Neuron (in vitro differentiated cells): ENCODE measurements around the gene C14orf93.
"Not testable (repeated sequence)": the region's sequence is repeated elsewhere in the genome, so short reads cannot be mapped to it uniquely, and the experiment has no call there.

Experiments
- H2AFZ ChIP-seq: one replicate; pipeline ENCODE4 v1.6.1; 2013; ENCODE audit warnings: low read depth, mild to moderate bottlenecking, inconsistent platforms, low read length, moderate library complexity
- H3K27me3 ChIP-seq: one replicate; pipeline ENCODE4 v1.6.1; 2013; ENCODE audit warnings: low read length; ENCODE audit not compliant: insufficient read depth
- H3K36me3 ChIP-seq: one replicate; pipeline ENCODE4 v1.6.1; 2013; ENCODE audit warnings: low read length; ENCODE audit not compliant: insufficient read depth
- H3K4me1 ChIP-seq: one replicate; pipeline ENCODE4 v1.6.1; 2013; ENCODE audit warnings: low read length; ENCODE audit not compliant: insufficient read depth
- H3K4me3 ChIP-seq: 2 replicates; pipeline ENCODE4 v1.5.1; 2013; ENCODE audit warnings: mild to moderate bottlenecking, low read length, moderate library complexity
- H3K9me3 ChIP-seq: one replicate; pipeline ENCODE4 v1.6.1; 2013; ENCODE audit warnings: low read length

Gene C14orf93

DNA sequence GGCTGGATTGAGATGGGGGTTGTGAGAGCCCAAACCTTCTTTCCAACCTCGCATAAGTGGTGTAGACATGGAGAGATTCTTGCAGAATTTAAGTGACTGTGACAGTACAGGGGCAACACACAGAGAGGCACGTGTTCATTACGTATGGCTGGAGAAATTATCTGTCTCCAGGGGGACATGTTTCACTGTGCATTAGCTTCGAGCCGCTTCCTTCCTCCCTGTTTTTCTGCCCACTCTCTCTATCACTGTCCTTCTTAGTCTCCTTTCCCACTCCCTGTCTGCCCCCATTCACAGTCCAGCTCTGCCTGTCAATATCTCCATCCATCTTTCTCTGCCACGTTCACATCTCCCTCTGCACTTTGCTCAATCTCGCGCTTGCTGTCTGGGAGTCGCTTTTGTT is 11.5 kb upstream of the C14orf93 start:
- Histone ChIP-seq H3K4me3 (no peak overlapping the region), H2AFZ (no peak overlapping the region), H3K27me3 (no peaks in the 10 kb centered on the region), H3K36me3 (peaks cover 12% of the 10 kb centered on the region), H3K9me3 (no peaks in the 10 kb centered on the region), H3K4me1 (no peaks in the 10 kb centered on the region)

GRCh38 chr14:23020143-23021128 is 10.5 kb upstream of the C14orf93 start:
- H3K9me3 ChIP-seq, result no peaks in the 10 kb centered on the region
- no peaks in the 10 kb centered on the region for H3K27me3 ChIP-seq
- H2AFZ ChIP-seq, result no peak overlapping the region
- no peak overlapping the region for H3K4me3 ChIP-seq
- H3K4me1 ChIP-seq, result no peaks in the 10 kb centered on the region
- H3K36me3 ChIP-seq, result peaks cover 2% of the 10 kb centered on the region

- Histone ChIP-seq H3K36me3 (no peaks in the 10 kb centered on the region), H3K4me3 (no peak overlapping the region), H2AFZ (no peak overlapping the region), H3K4me1 (no peaks in the 10 kb centered on the region), H3K9me3 (no peaks in the 10 kb centered on the region), H3K27me3 (no peaks in the 10 kb centered on the region)
Observed at GRCh38 chr14:23018107-23018506, 8.2 kb upstream of the C14orf93 start.

- Histone ChIP-seq H3K27me3 (no peaks in the 10 kb centered on the region), H2AFZ (no peak overlapping the region), H3K36me3 (no peaks in the 10 kb centered on the region)
Observed at GRCh38 chr14:23017091-23017490, 7.1 kb upstream of the C14orf93 start.

DNA sequence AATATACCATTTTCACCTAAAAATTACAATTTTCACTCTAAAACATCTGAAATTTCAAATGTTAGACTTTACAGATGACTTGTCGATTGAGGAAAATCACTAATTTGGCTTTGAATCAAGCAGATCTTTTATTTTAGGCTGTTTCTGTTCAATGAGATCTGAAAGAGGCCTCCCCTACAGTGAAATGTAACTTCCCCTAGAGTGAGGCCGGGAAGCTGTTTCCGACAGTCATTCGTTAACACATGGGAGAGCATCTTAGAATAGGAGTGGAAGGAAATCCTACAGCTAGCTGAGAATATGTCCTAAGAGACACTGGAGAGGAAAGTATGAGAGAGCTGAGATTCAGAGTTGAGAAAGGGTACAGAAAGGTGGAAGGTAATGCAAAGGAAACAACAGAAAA is 5.7 kb upstream of the C14orf93 start:
- Histone ChIP-seq H3K27me3 (no peaks in the 10 kb centered on the region), H3K4me1 (no peaks in the 10 kb centered on the region), H2AFZ (peak overlapping the region; percentile 34), H3K9me3 (no peaks in the 10 kb centered on the region), H3K36me3 (no peaks in the 10 kb centered on the region), H3K4me3 (no peak overlapping the region)

More at GRCh38 chr14:23017091-23017490, 7.1 kb upstream of the C14orf93 start:
- no peak overlapping the region for H3K4me3 ChIP-seq
- no peaks in the 10 kb centered on the region for H3K9me3 ChIP-seq
- H3K4me1 ChIP-seq, result no peaks in the 10 kb centered on the region

- H3K9me3 ChIP-seq, H2AFZ ChIP-seq, H3K27me3 ChIP-seq, H3K4me1 ChIP-seq, H3K4me3 ChIP-seq, H3K36me3 ChIP-seq: not testable (repeated sequence)
Observed at GRCh38 chr14:23013749-23014054, 3.8 kb upstream of the C14orf93 start.

- Histone ChIP-seq H3K4me3 (no peak overlapping the region), H3K36me3 (no peaks in the 10 kb centered on the region), H3K27me3 (no peaks in the 10 kb centered on the region), H3K4me1 (peaks cover 10% of the 10 kb centered on the region), H3K9me3 (no peaks in the 10 kb centered on the region), H2AFZ (no peak overlapping the region)
Observed at GRCh38 chr14:23013054-23013748, 3.3 kb upstream of the C14orf93 start.

- no peaks in the 10 kb centered on the region for H3K27me3 ChIP-seq
- H3K9me3 ChIP-seq, result no peaks in the 10 kb centered on the region
- peaks cover 21% of the 10 kb centered on the region for H3K4me1 ChIP-seq
- H2AFZ ChIP-seq, result peak overlapping the region; percentile 85
- H3K36me3 ChIP-seq, result no peaks in the 10 kb centered on the region
- peak overlapping the region; percentile 53 for H3K4me3 ChIP-seq
Observed at GRCh38 chr14:23009483-23009938, 432 bp downstream of the C14orf93 start.

DNA sequence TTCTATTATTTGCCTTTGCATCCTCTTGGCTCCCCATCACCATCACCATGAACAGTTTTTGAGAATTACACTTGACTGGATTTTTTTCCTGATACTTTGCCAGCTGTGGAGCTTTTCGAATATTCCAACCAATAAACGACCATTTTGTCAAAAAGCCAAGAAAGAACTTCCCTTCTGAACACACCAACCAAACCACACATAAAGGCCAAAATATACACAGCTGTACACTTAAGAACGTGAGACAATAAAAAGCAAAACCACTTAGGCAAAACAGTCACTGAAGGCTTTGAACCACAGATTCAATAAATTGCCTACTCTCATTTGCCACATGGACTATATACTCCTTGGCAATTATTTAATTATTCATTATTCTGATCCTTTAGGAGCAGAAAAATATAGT is 1.1 kb downstream of the C14orf93 start:
- Histone ChIP-seq H3K36me3 (no peaks in the 10 kb centered on the region), H3K4me1 (peaks cover 21% of the 10 kb centered on the region), H3K9me3 (no peaks in the 10 kb centered on the region), H3K27me3 (no peaks in the 10 kb centered on the region), H3K4me3 (no peak overlapping the region), H2AFZ (no peak overlapping the region)

DNA sequence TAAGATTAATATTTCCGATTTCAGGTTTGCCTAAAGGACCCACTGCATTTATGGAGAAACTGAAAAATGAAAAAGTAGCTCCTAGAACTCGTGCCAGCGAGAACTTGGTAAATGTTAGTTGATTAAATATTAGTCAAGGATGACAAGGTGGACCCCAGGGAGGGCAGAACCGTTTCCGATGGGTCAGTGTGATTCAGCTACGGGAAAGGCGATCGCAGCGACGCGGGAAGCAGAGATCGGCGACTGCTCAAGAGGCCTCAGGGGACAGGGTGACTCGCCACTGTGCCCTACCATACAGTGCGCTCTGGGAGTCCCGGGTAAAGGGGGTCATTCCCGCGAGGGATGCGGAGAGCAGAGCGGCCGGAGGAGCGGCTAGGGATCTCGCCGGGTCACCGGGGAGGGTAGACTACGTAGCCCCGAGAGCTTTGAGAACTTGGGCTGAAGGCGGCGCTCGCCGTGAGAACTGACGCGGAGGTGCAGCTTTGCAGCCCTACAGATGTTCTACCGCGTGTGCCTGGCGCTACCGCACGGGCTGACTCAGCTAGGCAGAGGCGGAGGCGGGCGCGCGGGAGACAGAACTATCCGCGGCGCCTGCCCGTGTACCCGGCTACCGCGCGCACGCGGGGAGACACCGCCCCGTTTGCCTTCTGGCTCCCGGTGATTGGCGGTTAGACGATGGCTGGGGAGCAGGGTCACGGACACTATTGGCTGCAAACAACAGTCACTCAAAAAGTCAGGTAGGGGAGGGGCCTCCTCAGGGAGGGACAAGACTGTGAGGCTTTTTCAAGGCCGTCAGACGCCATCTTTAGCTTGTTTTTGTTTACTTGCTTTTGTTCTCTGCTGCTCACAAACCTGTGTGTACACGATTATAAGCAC is 3.2 kb downstream of the C14orf93 start:
- Histone ChIP-seq H3K27me3 (no peaks in the 10 kb centered on the region), H3K9me3 (no peaks in the 10 kb centered on the region), H3K36me3 (no peaks in the 10 kb centered on the region), H2AFZ (peak overlapping the region; percentile 86), H3K4me3 (peak overlapping the region; percentile 79), H3K4me1 (peaks cover 21% of the 10 kb centered on the region)

- H3K4me3 ChIP-seq, result peak overlapping the region; percentile 79
- no peaks in the 10 kb centered on the region for H3K27me3 ChIP-seq
- H2AFZ ChIP-seq, result peak overlapping the region; percentile 69
- peaks cover 21% of the 10 kb centered on the region for H3K4me1 ChIP-seq
- H3K9me3 ChIP-seq, result no peaks in the 10 kb centered on the region
- H3K36me3 ChIP-seq, result no peaks in the 10 kb centered on the region
Observed at GRCh38 chr14:23006188-23006534, 3.8 kb downstream of the C14orf93 start.

GRCh38 chr14:23005451-23006187 is 4.3 kb downstream of the C14orf93 start:
- peak overlapping the region; percentile 69 for H2AFZ ChIP-seq
- H3K9me3 ChIP-seq, result no peaks in the 10 kb centered on the region
- H3K4me1 ChIP-seq, result peaks cover 21% of the 10 kb centered on the region
- H3K36me3 ChIP-seq, result no peaks in the 10 kb centered on the region
- H3K4me3 ChIP-seq, result peak overlapping the region; percentile 79
- no peaks in the 10 kb centered on the region for H3K27me3 ChIP-seq
